IMR-90 (cell line): ENCODE data around the gene KRTAP10-3.

Experiments used
- BHLHE40 ChIP-seq: fragments of 150-350 bp; IDR thresholded peaks from 2 replicates; pipeline ENCODE4 v1.6.1; 2016; ENCODE audit warnings: mild to moderate bottlenecking, low read depth, low read length
- CEBPB ChIP-seq: IDR thresholded peaks from 2 replicates; pipeline ENCODE4 v1.6.1; 2012; ENCODE audit warnings: low read depth, low read length, improper control_type of control experiment
- CTCF ChIP-seq: conservative IDR thresholded peaks from 2 replicates; pipeline ENCODE4 v1.5.1; 2012; ENCODE audit warnings: mild to moderate bottlenecking, low read depth, low read length, improper control_type of control experiment
- POLR2A ChIP-seq: IDR thresholded peaks from 2 replicates; pipeline ENCODE4 v1.6.1; 2012; ENCODE audit warnings: mild to moderate bottlenecking, low read depth, low read length

GRCh38 chr21:44542716-44543115 lies 15.9 kb downstream of the KRTAP10-3 start:
- TF ChIP-seq POLR2A (no peak), CTCF (no peak), BHLHE40 (no peak), CEBPB (no peak)
